ENCODE data around the gene COMMD1.
"Not testable (repeated sequence)": the region's sequence is repeated elsewhere in the genome, so short reads cannot be mapped to it uniquely, and the experiment has no call there.

COMMD1 gene

GRCh38 chr2:62150597-62151305 lies 245.3 kb downstream of the COMMD1 start:
- H3K4me3 ChIP-seq (ENCODE audit: low read depth, low read length): no peak overlapping the region

GRCh38 chr2:62151306-62151638 lies 245.8 kb downstream of the COMMD1 start:
- H3K4me3 ChIP-seq (ENCODE audit: low read depth, low read length): no peak overlapping the region
- no peak for TF ChIP-seq CTCF (IDR thresholded peaks at IDR 0.05; ENCODE audit: borderline replicate concordance, insufficient read depth, low read depth, low read length)

More at GRCh38 chr2:62150597-62151305, 245.3 kb downstream of the COMMD1 start:
- TF ChIP-seq CTCF (IDR thresholded peaks at IDR 0.05; ENCODE audit: borderline replicate concordance, insufficient read depth, low read depth, low read length): no peak

GRCh38 chr2:62152000-62152399 lies 246.5 kb downstream of the COMMD1 start:
- H3K4me3 ChIP-seq (ENCODE audit: low read depth, low read length): no peak overlapping the region
- TF ChIP-seq CTCF (IDR thresholded peaks at IDR 0.05; ENCODE audit: borderline replicate concordance, insufficient read depth, low read depth, low read length): no peak

GRCh38 chr2:62156861-62157496 lies 251.5 kb downstream of the COMMD1 start:
- no peak overlapping the region for H3K4me3 ChIP-seq (ENCODE audit: low read depth, low read length)

GRCh38 chr2:62158444-62159121 lies 253.1 kb downstream of the COMMD1 start:
- TF ChIP-seq CTCF (IDR thresholded peaks at IDR 0.05; ENCODE audit: borderline replicate concordance, insufficient read depth, low read depth, low read length): no peak

More at GRCh38 chr2:62156861-62157496, 251.5 kb downstream of the COMMD1 start:
- no peak for TF ChIP-seq CTCF (IDR thresholded peaks at IDR 0.05; ENCODE audit: borderline replicate concordance, insufficient read depth, low read depth, low read length)

DNA sequence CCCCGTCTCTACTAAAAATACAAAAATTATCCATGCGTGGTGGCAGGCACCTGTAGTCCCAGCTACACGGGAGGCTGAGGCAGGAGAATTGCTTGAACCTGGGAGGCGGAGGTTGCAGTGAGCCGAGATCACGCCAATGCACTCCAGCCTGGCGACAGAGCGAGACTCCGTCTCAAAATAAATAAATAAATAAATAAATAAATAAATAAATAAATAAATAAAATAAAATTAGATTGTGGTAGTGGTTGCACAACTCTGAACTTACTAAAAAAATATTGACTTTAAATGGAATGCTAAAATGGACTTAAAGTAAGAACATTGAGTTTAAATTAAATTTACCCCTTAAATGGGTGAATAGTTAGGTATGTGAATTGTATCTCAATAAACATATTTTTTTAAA lies 255.2 kb downstream of the COMMD1 start:
- H3K4me3 ChIP-seq (ENCODE audit: low read depth, low read length): not testable (repeated sequence)

More at GRCh38 chr2:62158444-62159121, 253.1 kb downstream of the COMMD1 start:
- no peak overlapping the region for H3K4me3 ChIP-seq (ENCODE audit: low read depth, low read length)

DNA sequence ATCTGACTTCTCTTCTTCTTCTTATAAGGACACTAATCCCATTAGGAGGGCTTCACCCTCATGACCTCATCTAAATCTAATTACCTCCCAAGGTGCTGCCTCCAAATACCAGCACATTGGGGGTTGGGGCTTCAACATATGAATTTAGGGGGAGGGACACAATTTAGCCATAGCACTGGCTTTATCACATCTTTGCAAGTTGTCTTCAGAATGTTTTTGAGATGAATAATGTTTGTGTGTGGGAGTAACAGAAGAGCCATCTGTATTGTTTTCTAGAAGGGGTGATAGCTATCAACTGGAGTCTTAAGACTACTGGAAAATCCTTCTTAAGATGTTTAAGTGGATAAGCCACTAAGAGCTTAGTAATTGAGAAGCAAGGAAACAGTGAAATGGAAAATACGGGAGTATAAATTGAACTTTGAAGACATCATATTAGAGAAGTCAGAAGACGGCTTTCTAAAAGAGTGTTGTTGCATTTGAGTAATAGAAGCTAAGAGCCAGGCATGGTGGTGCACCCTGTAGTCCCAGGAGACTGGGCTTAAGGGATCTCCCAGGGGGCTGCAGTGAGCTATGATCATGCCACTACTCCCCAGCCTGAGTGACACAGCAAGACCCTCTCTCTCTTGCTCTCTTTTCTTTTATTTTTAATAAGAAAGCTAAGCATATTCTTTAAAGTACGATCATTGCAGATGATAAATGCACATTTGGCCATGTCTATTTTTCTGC lies 257.8 kb downstream of the COMMD1 start:
- no peak for TF ChIP-seq CTCF (IDR thresholded peaks at IDR 0.05; ENCODE audit: borderline replicate concordance, insufficient read depth, low read depth, low read length)
- no peak overlapping the region for H3K4me3 ChIP-seq (ENCODE audit: low read depth, low read length)

Measured in GM12875 (cell line).